HCT116 (cell line): ENCODE results near the gene NDUFAF2. TPM values are rescaled to one million over a fixed set of nuclear protein-coding genes. Genes with fewer than 3 reads are reported as not detected.

Experiments
- ATAC-seq: fragments of 200-7000 bp; cut with Tn5 transposase; 2 replicates; pipeline ENCODE4 v1.9.1; 2020; ENCODE audit warnings: mild to moderate bottlenecking, moderate library complexity
- BruUV-seq: library from RNA; stranded (reverse); fragments of 400-500 nt; replicated peaks from 2 replicates; lab custom pipeline; 2021; lab: Mats Ljungman, UMichigan
- CTCF ChIA-PET: fragments of 300-600 bp; sonication (Branson Sonifier 250); formaldehyde crosslinking; loops from one replicate; lab custom pipeline; 2021; ENCODE audit warnings: antibody characterized with exemption; lab: Charles Lee
- POLR2A ChIA-PET: fragments of 300-600, 350-600 bp; sonication (Branson Sonifier 250); formaldehyde crosslinking; loops from one replicate; lab custom pipeline; 2021; ENCODE audit warnings: antibody characterized with exemption; lab: Charles Lee
- RAD21 ChIA-PET, 2 experiments: fragments of 300-600 bp; sonication (Branson Sonifier 250); formaldehyde crosslinking; loops; one replicate each; lab custom pipeline; 2023; ENCODE audit warnings: low total read pairs in 2 of 2; ENCODE audit not compliant: uncharacterized antibody in 2 of 2, unreplicated experiment in 2 of 2, low non-redundant PET in 1 of 2; lab: Charles Lee
- DNase-seq: peaks from one replicate; pipeline ENCODE4 v3.0.0-alpha.2; 2010; ENCODE audit warnings: low read depth, low spot score
- H2AFZ ChIP-seq: fragments of 200-600 bp; shearing (Covaris generic), sonication (generic); 2 replicates; pipeline ENCODE4 v1.6.1; 2017; ENCODE audit warnings: low read depth, mixed run types, mixed read lengths, antibody characterized with exemption, low read length; ENCODE audit not compliant: poor library complexity, severe bottlenecking
- H3K27ac ChIP-seq: 2 replicates; pipeline ENCODE4 v1.5.1; 2012; ENCODE audit warnings: low read depth, low read length
- H3K27me3 ChIP-seq: fragments of 200-600 bp; sonication (generic); 2 replicates; pipeline ENCODE4 v1.6.1; 2016; ENCODE audit warnings: mixed run types, low read length, mixed read lengths; ENCODE audit not compliant: insufficient read depth
- H3K36me3 ChIP-seq, 2 experiments: fragments of 200-500 bp in 1 of 2; fragments of 200-600 bp in 1 of 2; sonication (Bioruptor generic) in 1 of 2; sonication (generic) in 1 of 2; 2 replicates each; pipeline versions ENCODE4 v1.5.1 to v1.6.1; 2014 to 2016; ENCODE audit warnings: low read length in 2 of 2, inconsistent platforms in 1 of 2, mixed read lengths in 1 of 2, mixed run types in 1 of 2; ENCODE audit not compliant: insufficient read depth in 2 of 2, control insufficient read depth in 1 of 2
- H3K4me1 ChIP-seq, 2 experiments: fragments of 200-600 bp in 1 of 2; sonication (generic) in 1 of 2; 2 replicates each; pipeline versions ENCODE4 v1.5.1 to v1.6.1; 2012 to 2017; ENCODE audit warnings: low read length in 2 of 2, inconsistent platforms in 1 of 2, mild to moderate bottlenecking in 1 of 2, mixed read lengths in 1 of 2, mixed run types in 1 of 2, moderate library complexity in 1 of 2; ENCODE audit not compliant: insufficient read depth in 2 of 2, control insufficient read depth in 1 of 2
- H3K4me2 ChIP-seq: fragments of 200-600 bp; sonication (generic); 2 replicates; pipeline ENCODE4 v1.6.1; 2017; ENCODE audit warnings: mixed run types, low read length, mixed read lengths
- H3K4me3 ChIP-seq, 2 experiments: fragments of 200-600 bp in 1 of 2; sonication (generic) in 1 of 2; replicated peaks in 1 of 2; 2 replicates each; pipeline ENCODE4 v1.5.1; 2011 to 2016; ENCODE audit warnings: low read length in 2 of 2, control low read depth in 1 of 2, low read depth in 1 of 2, mild to moderate bottlenecking in 1 of 2, mixed read lengths in 1 of 2, mixed run types in 1 of 2
- H3K79me2 ChIP-seq: fragments of 200-600 bp; sonication (generic); 2 replicates; pipeline ENCODE4 v1.6.1; 2017; ENCODE audit warnings: mild to moderate bottlenecking, mixed run types, low read length, moderate library complexity, mixed read lengths; ENCODE audit not compliant: insufficient read depth
- H3K9ac ChIP-seq: fragments of 200-600 bp; sonication (generic); 2 replicates; pipeline ENCODE4 v1.6.1; 2016; ENCODE audit warnings: low read length, mixed read lengths
- H3K9me2 ChIP-seq: fragments of 200-600 bp; sonication (generic), shearing (Covaris generic); 2 replicates; pipeline ENCODE4 v1.6.1; 2017; ENCODE audit warnings: mixed run types, mild to moderate bottlenecking, moderate library complexity; ENCODE audit not compliant: insufficient read depth
- H3K9me3 ChIP-seq, 2 experiments: fragments of 200-500 bp in 1 of 2; fragments of 200-600 bp in 1 of 2; sonication (Bioruptor generic) in 1 of 2; sonication (generic) in 1 of 2; 2 replicates each; pipeline ENCODE4 v1.6.1; 2014 to 2017; ENCODE audit warnings: low read length in 2 of 2, mixed read lengths in 2 of 2, inconsistent platforms in 1 of 2, low read depth in 1 of 2, mild to moderate bottlenecking in 1 of 2, mixed run types in 1 of 2, moderate library complexity in 1 of 2; ENCODE audit not compliant: control insufficient read depth in 1 of 2, insufficient read depth in 1 of 2
- H4K20me1 ChIP-seq: fragments of 200-600 bp; sonication (generic), shearing (Covaris generic); 2 replicates; pipeline ENCODE4 v1.6.1; 2017; ENCODE audit warnings: mixed run types, mild to moderate bottlenecking, moderate library complexity; ENCODE audit not compliant: insufficient read depth
- CBX3 ChIP-seq: IDR thresholded peaks from 2 replicates; pipeline ENCODE4 v1.6.1; 2012; ENCODE audit warnings: low read depth
- CEBPB ChIP-seq: IDR thresholded peaks from 2 replicates; pipeline ENCODE4 v1.6.1; 2012; ENCODE audit warnings: low read depth
- EGR1 ChIP-seq: IDR thresholded peaks from 2 replicates; pipeline ENCODE4 v1.6.1; 2012; ENCODE audit warnings: low read depth
- FOSL1 ChIP-seq: IDR thresholded peaks from 2 replicates; pipeline ENCODE4 v1.6.1; 2012; ENCODE audit warnings: low read depth
- JUND ChIP-seq: IDR thresholded peaks from 2 replicates; pipeline ENCODE4 v1.6.1; 2012
- SIN3A ChIP-seq: IDR thresholded peaks from 2 replicates; pipeline ENCODE4 v1.6.1; 2012; ENCODE audit warnings: low read depth
- SP1 ChIP-seq: IDR thresholded peaks from 2 replicates; pipeline ENCODE4 v1.6.1; 2012; ENCODE audit warnings: low read depth
- SRF ChIP-seq: IDR thresholded peaks from 2 replicates; pipeline ENCODE4 v1.6.1; 2012; ENCODE audit warnings: low read depth
- YY1 ChIP-seq: IDR thresholded peaks from 2 replicates; pipeline ENCODE4 v1.6.1; 2011; ENCODE audit warnings: low read length, low read depth, moderate library complexity, mild to moderate bottlenecking; ENCODE audit not compliant: insufficient replicate concordance; ENCODE audit errors: extremely low read depth
- intact Hi-C: fragments of 100-400 bp; cut with micrococcal nuclease; formaldehyde crosslinking; loops from 2 replicates; pipeline ENCODE4 v1.10.0; 2022
- total RNA-seq: library from RNA; stranded (reverse); gene quantifications from one replicate; pipeline ENCODE4 v1.2.1, GENCODE V29; 2021; ENCODE audit not compliant: unreplicated experiment

Gene NDUFAF2
- total RNA-seq, 1 experiment from 2014 or later = 36.9 TPM

- TF ChIP-seq SIN3A = peak; percentile 79
- peak; percentile 86 for TF ChIP-seq SRF
- peak; percentile 96 for TF ChIP-seq SP1
These were observed 103.5 kb downstream of the NDUFAF2 start (continued) for GRCh38 chr5:61048534-61048933.

- Histone ChIP-seq H3K9me2 (no peaks in the 10 kb centered on the region), H3K27me3 (no peaks in the 10 kb centered on the region), H3K9me3 (no peaks in the 10 kb centered on the region), H4K20me1 (no peaks in the 10 kb centered on the region), H3K27ac (peak overlapping the region; percentile 82; the same call in 1 of the 2 replicates), H3K36me3 (no peaks in the 10 kb centered on the region), H3K4me2 (peak overlapping the region; percentile 75), H2AFZ (no peak overlapping the region), H3K4me3 (no peak overlapping the region), H3K9ac (0 out of 2 replicates have a peak overlapping the region, but pooled peaks have one; percentile 35), H3K79me2 (peaks cover 9% of the 10 kb centered on the region; the same call in 1 of the 2 replicates), H3K4me1 (peaks cover 57 to 80% of the 10 kb centered on the region in 2 experiments)
- POLR2A ChIA-PET = no interaction called here
- CTCF ChIA-PET = no interaction called here
- intact Hi-C loops = loop anchor here (2.0 to 10.0 kb wide), 5 partner anchors 93 to 765 kb away; partner anchors contain the start of gene ZSWIM6
- TF ChIP-seq CEBPB (peak; percentile 43; the same call in 1 of the 2 replicates), JUND (no peak)
- RAD21 ChIA-PET = no interaction called here
- DNase-seq (no peak), ATAC-seq (no peak)
- BruUV-seq = no TSS peak
These were observed 105.3 kb downstream of the NDUFAF2 start for GRCh38 chr5:61050292-61050691.

DNA sequence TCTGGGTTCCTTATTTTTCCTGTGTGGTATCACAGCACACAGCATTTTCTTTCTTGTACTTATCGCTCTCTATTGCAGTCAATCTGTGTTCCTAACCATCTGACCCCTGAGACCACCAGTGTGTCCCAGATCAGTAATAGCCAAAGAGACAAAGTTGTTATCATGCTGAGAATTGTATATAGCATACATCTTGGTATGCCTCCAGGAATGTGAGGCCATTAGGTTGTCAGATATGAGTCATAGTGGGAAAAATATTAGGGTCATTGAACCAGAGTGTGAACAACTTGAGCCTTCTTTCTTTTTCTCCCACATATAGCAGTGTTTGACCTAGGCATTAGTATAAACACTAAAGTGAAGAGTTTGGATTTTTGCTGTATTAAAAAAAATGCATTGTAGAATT lies 106.3 kb downstream of the NDUFAF2 start:
- no TSS peak for BruUV-seq
- Histone ChIP-seq H3K9me3 (no peaks in the 10 kb centered on the region), H3K79me2 (peaks cover 8% of the 10 kb centered on the region; the same call in 1 of the 2 replicates), H4K20me1 (no peaks in the 10 kb centered on the region), H3K27ac (peak overlapping the region; percentile 82; the same call in 1 of the 2 replicates), H2AFZ (no peak overlapping the region), H3K27me3 (no peaks in the 10 kb centered on the region), H3K9me2 (no peaks in the 10 kb centered on the region), H3K9ac (peak overlapping the region; percentile 35), H3K36me3 (no peaks in the 10 kb centered on the region), H3K4me3 (peak overlapping the region in 1 of 2 experiments; percentile 40; a peak in 2 of 4 replicates), H3K4me1 (peaks cover 57 to 80% of the 10 kb centered on the region in 2 experiments), H3K4me2 (peak overlapping the region; percentile 75)
- RAD21 ChIA-PET = no interaction called here
- intact Hi-C loops = loop anchor here (2.0 to 10.0 kb wide), 5 partner anchors 94 to 764 kb away; partner anchors contain the start of gene ZSWIM6
- ATAC-seq (peak; percentile 63), DNase-seq (peak; percentile 47)
- CTCF ChIA-PET = no interaction called here
- TF ChIP-seq SIN3A = 0 out of 2 replicates have a peak, but pooled peaks have one; percentile 43
- no peak for TF ChIP-seq EGR1
- TF ChIP-seq YY1 = peak; percentile 26
- peak; percentile 89 for TF ChIP-seq FOSL1
- no peak for TF ChIP-seq CBX3
- peak; percentile 56 for TF ChIP-seq SP1
- peak; percentile 82 for TF ChIP-seq JUND
- POLR2A ChIA-PET = no interaction called here
